Ishikawa (cell line): ENCODE measurements around the gene ARPC1B.

ENCODE experiments used
- EP300 ChIP-seq: IDR thresholded peaks from 2 replicates; pipeline ENCODE4 v1.6.1; 2012; ENCODE audit warnings: borderline replicate concordance
- REST ChIP-seq: IDR thresholded peaks from 2 replicates; pipeline ENCODE4 v1.6.1; 2012; ENCODE audit warnings: low read depth, mild to moderate bottlenecking
- YY1 ChIP-seq: IDR thresholded peaks from 2 replicates; pipeline ENCODE4 v1.6.1; 2012; ENCODE audit warnings: low read depth

- TF ChIP-seq REST = no peak
- no peak for TF ChIP-seq YY1
- TF ChIP-seq EP300 = no peak
These were observed 22.9 kb downstream of the ARPC1B start for GRCh38 chr7:99397297-99397983.
